ENCODE data around the gene MRPL4.

DNA sequence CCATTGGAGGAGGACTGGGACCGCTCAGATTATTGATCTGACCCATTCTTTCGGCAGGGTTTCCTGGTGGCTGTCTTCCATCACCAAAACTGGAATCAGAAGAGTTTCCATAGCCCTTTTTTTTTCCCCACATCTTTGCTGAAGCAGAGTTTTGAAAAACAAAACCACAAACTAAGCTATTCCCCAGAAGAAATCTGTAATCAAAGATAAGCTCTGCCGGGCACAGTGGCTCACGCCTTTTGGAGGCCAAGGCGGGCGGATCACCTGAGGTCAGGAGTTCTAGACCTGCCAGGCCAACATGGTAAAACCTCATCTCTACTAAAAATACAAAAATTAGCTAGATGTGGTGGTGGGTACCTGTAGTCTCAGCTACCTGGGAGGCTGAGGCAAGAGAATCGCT lies 14.7 kb downstream of the MRPL4 start:
- TF ChIP-seq, protein P1, sequence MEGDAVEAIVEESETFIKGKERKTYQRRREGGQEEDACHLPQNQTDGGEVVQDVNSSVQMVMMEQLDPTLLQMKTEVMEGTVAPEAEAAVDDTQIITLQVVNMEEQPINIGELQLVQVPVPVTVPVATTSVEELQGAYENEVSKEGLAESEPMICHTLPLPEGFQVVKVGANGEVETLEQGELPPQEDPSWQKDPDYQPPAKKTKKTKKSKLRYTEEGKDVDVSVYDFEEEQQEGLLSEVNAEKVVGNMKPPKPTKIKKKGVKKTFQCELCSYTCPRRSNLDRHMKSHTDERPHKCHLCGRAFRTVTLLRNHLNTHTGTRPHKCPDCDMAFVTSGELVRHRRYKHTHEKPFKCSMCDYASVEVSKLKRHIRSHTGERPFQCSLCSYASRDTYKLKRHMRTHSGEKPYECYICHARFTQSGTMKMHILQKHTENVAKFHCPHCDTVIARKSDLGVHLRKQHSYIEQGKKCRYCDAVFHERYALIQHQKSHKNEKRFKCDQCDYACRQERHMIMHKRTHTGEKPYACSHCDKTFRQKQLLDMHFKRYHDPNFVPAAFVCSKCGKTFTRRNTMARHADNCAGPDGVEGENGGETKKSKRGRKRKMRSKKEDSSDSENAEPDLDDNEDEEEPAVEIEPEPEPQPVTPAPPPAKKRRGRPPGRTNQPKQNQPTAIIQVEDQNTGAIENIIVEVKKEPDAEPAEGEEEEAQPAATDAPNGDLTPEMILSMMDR (IDR thresholded peaks at IDR 0.05) = no peak
- TF ChIP-seq RELA (CRISPR knock-in tag; IDR thresholded peaks at IDR 0.05; ENCODE audit: borderline replicate concordance) (no peak), CREB1 (CRISPR knock-in tag; IDR thresholded peaks at IDR 0.05) (no peak)
- TF ChIP-seq, protein P2, sequence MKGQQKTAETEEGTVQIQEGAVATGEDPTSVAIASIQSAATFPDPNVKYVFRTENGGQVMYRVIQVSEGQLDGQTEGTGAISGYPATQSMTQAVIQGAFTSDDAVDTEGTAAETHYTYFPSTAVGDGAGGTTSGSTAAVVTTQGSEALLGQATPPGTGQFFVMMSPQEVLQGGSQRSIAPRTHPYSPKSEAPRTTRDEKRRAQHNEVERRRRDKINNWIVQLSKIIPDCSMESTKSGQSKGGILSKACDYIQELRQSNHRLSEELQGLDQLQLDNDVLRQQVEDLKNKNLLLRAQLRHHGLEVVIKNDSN (CRISPR knock-in tag; IDR thresholded peaks at IDR 0.05) = no peak

All from WTC11 (cell line).